Kasumi-1 (cell line): ENCODE results near the gene PPEF1.
"Not testable (repeated sequence)": the region's sequence is repeated elsewhere in the genome, so short reads cannot be mapped to it uniquely, and the experiment has no call there.

ENCODE experiments used
- DNase-seq, 2 experiments: peaks; one replicate each; lab custom pipeline; 2025; lab: John Stamatoyannopoulos, UW

PPEF1 gene

DNA sequence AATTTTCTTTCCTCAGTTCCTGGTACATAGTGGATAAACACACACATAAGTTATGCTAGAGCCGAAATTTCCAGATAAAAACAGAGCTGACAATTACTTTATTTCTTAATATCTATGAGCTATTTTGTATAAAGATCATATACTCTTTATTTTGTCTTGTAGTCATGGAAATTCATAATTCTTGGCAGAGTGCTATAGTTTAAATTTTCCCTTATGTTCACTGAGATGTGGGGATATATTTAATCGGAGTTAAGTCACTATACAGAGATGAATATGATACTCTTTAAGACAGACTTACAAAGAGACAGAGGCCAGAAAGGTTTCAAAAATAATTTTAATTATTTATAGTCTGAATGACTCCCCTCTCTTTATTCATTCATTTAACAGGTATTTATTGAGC, 89.7 kb downstream of the PPEF1 start:
- DNase-seq: no peak

DNA sequence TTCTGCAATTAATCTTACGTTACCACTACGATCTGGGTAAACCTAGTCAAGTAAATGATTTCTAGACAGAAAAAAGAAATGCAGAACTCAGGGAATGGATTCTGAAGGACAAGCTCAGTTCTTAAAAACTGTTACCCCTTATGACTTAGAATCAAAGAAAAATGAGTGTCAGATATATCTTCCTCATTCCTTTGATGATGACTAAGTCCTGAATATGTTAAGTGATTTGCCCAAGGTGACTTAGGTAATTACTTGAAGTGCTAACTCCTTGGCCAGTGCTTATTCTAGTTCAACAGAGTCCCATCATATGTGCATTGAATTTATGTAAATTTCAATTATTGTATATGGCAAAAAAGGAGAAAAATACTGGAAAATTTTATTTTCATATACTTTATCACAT, 92.5 kb downstream of the PPEF1 start:
- DNase-seq: no peak

DNA sequence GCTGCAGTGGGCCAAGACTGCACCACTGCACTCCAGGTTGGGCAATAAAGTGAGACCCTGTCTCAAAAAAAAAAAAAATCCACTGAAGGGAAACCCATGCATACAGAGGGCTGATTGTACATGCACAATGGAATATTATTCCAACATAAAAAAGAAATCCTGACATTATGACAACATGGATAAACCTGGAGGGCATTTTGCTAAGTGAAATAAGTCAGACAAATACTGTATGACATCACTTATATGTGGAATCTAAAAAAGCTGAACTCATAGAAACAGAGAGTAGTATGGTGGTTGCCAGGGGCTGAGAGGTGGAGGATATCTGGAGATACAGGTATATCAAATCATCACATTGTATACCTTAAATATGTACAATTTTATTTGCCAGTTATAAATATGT, 102.2 kb downstream of the PPEF1 start:
- no peak for DNase-seq

DNA sequence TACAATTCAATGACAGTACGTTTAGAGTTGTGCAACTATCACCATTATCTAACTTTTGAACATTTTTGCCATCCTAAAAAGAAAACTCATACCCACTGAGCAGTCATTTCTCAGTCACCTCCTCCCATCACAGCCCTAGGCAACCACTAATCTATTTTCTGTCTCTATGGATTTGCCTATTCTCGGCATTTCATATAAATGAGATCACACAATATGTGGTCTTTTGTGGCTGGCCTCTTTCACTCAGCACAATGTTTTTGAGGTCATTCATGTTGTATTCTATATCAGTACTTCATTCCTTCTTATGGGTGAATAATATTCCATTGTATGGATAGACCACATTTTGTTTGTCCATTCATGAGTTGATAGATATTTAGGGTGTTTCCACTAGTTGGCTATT, 103.0 kb downstream of the PPEF1 start:
- DNase-seq: no peak

GRCh38 chrX:18825375-18825774, 117.9 kb downstream of the PPEF1 start:
- DNase-seq: no peak

DNA sequence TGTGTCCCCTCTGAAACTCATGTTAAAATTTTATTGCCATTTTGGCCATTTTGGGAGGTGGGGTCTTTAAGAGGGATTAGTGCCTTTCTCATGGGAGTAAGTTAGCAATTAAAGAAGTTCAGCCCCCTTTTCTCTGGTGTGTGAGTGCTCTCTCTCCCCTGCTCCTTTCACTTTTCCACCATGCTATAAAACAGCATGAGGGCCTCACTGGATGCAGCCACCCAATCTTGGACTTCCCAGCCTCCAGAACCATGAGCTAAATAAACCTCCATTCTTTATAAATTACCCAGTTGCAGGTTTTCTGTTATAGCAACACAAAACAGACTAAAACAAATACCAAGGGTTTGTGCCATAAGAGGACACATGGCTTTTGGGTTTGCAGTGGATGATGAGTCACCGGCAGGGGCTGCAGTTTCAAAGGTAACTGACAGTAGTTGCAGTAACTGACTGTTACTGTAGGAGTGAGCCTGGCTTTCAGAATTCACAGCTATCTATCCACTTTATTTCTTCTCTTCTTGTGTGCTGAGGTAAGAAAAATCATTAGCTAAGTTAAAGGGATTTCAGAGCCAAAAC, 121.5 kb downstream of the PPEF1 start:
- DNase-seq: no peak

DNA sequence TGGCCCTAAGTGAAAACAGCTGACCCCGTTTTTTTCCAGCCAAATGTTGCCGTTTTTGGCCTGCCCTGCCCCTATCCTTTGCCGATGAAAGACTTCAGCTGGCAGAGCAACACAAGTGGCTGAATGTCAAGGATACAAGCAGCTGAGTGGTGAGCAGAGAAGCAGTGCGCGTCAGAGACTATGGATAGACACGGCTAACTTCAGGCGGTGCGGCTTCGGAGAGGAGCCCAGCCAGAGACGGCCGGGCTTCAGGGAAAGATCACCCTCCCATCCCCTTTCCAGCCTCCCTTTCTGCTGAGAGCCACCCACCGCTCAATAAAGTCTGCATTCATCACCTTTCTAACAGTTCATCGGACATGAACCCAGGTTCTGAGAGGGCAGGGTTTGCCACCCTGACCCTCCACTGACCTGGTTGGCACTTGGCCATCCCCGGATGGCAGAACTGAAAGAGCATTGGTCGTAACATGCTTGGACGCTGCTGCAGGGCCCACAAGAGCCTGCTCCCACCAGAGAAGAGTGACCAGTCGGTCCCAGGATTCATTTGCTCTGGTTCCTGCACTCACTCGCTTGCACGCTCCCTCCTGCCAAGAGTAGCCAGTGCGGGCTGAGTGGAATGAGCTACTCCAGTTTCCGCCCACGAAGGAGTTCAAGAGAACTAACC, 125.8 kb downstream of the PPEF1 start:
- DNase-seq: no peak

DNA sequence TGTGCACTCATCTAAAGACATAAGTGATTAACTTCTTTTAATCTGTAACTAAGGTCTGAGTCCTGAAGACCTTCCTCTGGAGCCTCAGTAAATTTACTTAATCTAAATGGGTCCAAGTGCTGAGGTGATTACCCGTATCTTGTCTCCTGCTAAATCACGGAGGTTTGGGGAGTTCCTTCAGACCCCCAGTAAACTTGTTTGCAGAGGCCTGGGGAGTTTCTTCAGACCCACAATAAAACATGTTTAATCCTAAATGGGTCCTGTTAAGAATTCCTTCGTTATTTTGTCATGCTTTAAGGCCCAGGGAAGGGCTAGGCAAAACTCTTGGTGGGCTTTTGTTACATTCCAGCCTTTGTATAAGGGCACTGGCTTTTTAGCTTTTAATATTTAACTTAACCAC, 140.5 kb downstream of the PPEF1 start:
- not testable (repeated sequence) for DNase-seq

DNA sequence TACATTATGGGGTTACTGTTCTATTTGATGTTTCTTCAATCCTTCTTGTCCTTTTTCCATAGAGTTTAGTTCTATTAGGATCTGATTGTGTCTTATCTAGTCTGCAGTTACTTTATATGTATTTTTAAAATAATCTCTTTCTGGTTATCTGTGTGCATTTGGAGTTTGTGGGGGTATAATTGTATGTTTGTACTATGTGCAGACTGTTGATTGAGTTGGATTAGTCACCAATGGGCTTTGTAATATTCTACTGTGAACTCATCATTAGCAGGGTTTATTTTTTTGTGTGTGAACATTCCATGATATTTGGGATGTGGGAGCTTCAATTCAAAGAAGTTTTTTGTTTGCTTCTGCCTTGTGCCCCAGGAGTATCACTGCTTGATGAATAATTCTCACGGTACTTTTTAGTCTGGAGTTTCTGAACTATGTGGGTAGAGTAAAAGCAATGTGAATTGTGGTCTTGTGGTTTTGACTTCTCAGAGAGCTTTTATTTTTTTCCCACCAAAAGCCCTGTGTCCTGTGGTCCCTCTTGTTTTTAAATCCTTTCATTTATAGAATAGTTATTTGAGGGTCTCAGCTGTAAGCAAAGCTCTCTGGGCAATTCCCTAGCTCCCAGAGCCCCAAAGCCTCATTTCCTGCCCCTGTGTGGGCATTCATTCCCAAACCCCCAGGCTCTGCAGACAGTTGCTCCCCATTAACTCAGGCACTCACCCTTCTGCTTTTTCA, 148.6 kb downstream of the PPEF1 start:
- no peak for DNase-seq

GRCh38 chrX:18856645-18856997, 149.2 kb downstream of the PPEF1 start:
- DNase-seq: no peak

- DNase-seq: no peak
These were observed 154.1 kb downstream of the PPEF1 start for GRCh38 chrX:18861511-18861910.

DNA sequence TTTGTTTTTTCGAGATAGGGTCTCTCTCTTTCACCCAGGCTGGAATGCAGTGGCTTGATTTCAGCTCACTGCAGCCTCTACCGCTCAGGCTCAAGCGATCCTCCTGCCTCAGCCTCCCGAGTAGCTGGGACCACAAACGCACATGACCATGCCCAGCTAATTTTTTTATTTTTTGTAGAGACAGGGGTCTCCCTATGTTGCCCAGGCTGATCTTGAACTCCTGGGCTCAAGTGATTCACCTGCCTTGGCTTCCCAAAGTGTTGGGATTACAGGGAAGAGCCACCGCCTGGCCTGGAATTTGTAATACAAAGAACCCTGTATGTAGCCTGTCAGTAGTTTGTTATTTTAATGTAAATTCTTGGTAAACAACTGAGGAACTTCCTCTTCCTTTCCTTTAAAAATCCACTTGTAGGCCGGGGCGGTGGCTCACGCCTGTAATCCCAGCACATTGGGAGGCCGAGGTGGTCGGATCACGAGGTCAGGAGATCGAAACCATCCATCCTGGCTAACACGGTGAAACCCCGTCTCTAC, 157.0 kb downstream of the PPEF1 start:
- DNase-seq: no peak

GRCh38 chrX:18871161-18871890, 163.9 kb downstream of the PPEF1 start:
- no peak for DNase-seq

GRCh38 chrX:18871970-18872369, 164.5 kb downstream of the PPEF1 start:
- DNase-seq: no peak

DNA sequence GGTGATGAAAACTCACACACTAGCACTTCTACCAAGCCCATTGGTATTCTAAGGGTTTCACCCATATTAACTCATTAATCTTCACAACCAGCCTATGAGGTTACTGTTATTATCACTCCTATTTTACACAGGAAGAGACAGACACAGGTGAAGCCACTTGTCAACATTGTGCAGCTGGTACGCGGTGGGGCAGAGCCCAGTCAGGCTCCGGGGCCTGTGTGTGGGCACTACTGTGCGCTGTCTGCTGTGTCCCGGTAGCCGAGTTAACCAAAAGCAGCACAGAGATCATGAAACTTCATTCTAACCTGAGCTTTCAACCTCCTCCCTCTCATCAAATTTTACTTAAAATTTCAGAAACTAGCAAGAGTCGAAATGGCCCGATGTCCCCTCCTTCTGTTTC, 165.2 kb downstream of the PPEF1 start:
- DNase-seq: no peak

- no peak for DNase-seq
These were observed 165.8 kb downstream of the PPEF1 start for GRCh38 chrX:18873189-18873791.

DNA sequence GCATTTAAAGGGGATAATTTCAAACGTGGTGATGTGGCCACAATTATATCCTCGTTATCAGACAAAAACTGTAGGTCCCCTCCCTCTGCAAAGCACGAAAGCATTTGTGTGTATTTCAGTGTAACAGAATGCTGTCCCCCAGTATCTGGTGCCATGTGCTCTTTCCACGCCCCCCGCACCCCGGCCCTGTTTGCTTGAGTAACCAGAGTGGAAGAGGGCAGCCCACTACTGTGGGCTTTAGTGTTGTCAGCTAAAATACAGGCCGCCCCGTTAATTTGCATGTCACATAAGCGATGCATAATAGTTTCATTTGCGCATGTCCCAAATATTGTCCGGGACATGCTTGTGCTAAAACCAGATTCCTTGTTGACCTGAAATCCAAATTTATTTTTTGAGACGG, 166.4 kb downstream of the PPEF1 start:
- no peak for DNase-seq

- no peak for DNase-seq
These were observed 167.3 kb downstream of the PPEF1 start for GRCh38 chrX:18874560-18875255.

GRCh38 chrX:18875256-18875878, 167.9 kb downstream of the PPEF1 start:
- DNase-seq: no peak

GRCh38 chrX:18877469-18877868, 170.0 kb downstream of the PPEF1 start:
- DNase-seq: no peak
